ENCODE data around the gene VTI1A.

VTI1A gene

GRCh38 chr10:112695539-112695938, 248.5 kb downstream of the VTI1A start:
- no peak for DNase-seq

GRCh38 chr10:112696592-112696991, 249.6 kb downstream of the VTI1A start:
- DNase-seq: no peak

DNA sequence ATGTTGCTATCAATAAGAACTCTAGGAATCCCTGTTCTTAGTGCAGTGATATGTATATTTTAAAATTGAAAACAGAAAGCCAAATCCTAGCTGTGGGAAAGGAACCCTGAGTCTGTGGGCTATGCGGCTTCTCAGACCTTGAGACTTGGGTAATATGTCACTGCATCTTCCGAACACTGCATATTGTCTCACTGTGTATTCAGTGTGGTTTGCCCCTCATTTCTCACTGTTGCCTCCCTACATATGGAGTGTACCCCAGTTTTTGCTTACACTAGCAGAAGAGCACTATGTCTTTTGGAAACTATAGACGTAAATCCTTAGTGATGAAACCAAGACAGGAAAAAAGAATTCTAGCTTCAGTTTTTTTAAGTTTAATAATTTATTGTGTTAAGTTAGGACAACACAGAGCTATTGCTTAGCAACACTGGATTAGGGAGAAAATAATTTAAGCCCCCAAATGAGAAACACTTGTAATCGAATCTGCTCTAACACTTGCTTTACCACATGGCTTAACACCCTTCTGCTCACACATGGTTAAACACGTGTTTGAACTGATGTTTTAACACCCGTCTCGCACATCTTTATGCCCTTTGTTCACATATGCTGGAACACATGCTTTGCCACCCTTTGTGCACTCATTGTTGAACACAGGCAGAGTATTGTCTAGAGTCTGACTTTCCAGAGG, 251.3 kb downstream of the VTI1A start:
- DNase-seq: no peak

- no peak for DNase-seq
Measured at GRCh38 chr10:112698818-112699164, 251.8 kb downstream of the VTI1A start.

DNA sequence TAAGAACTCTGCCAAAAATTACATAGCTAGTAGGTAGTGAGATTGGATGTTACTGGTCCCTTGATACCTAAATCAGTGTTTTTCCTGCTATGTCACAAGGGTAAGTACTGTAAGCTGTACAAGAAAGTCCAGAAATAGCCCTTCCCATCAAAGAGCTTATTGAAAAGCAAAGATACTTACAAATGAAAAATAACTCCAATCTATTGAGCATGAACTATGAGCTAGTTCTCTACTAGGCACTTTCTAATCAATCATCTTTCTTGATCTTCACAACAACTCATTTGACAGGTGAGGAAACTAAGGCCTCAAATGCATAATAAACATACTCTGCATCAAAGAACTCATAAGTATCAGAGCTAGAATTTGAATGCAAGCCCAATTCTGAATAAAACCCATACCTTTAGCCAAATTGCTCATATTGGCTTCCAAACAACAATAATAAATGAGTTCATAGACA, 253.2 kb downstream of the VTI1A start:
- DNase-seq: no peak

DNA sequence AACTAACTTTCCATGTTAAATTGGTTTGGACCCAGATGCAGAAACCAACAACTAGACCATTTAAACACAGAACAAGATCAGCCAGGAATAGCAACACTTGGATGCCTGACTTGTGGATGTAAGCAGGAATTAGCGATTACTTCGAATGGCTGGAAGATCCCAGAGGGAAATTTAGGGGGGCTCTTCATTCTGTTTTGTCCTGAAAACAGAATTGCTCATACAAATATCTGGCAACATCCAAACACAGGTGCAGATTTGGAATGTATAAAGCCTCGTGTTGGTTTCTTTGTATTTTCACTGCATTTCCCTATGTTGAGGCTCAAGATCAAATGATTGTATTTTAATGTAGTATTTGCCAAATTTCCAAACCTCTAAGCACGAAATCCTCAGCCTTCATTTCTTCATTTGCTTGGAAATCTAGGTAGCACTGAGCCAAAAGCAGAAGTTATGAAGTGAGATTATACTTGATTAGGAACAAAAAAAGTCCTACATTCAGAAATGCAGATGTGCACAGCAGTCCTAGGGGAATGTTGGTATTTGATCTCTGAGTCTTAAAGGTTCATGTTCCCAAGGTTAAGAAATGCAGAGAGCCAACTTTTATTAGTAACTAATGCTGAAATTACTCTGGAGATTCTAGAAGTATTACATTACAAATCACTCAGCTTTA, 254.3 kb downstream of the VTI1A start:
- no peak for DNase-seq

DNA sequence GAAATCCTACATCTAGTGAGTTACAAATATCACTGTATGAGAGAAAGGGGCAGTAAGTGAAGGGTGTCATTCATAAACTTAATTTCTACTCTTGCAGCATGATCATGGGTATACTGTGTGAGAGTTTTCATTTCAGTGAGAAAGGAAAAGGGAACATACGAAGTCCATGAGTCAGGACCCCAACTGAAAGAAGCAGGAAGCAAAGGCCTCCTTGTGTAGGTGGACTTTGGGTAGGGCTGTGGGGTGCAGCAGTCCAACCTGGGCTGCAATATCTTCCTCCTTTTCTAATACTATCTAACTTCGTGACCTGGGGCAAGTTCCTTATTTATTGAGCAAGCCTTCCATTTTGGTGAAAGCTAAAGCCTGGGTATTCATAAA, 254.9 kb downstream of the VTI1A start:
- no peak for DNase-seq

DNA sequence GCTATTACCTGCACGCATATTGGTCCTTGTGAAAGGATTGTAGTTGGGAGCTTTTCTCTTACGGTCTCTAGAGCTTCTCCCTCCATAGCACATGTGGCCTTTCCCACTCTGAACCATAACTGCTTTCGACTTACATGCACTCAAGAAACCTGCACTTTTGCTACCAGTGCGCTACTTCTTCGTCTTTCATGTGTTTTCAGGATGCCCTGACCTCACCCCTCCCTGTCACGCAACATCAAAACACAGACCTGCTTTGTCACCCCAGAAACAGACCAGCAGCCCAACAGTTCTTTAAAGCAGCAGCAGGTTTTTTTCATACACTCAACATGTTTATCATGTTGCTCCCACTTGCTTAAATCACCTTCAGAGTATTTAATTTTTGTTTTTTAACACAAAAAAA, 259.6 kb downstream of the VTI1A start:
- no peak for DNase-seq

- no peak for DNase-seq
Measured at GRCh38 chr10:112708461-112708860, 261.4 kb downstream of the VTI1A start.

DNA sequence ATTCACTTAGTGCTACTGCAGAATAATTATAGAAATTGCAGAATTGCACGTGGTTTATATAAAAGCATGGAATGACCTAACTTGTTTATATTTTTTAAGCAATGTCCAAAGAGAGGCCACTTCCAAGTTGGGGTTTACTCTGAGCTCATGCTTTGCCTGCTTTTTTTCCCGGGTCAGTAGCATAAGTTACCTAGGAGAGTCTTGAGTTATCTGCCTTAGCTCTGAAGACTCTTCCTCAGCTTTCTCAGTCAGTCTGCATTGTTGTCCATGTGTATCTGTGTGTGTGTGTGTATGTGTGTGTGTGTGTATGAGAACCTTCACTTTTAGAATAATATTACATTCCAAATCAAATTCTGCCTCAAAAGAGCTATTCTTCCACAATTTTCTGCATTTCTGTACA, 263.5 kb downstream of the VTI1A start:
- no peak for DNase-seq

DNA sequence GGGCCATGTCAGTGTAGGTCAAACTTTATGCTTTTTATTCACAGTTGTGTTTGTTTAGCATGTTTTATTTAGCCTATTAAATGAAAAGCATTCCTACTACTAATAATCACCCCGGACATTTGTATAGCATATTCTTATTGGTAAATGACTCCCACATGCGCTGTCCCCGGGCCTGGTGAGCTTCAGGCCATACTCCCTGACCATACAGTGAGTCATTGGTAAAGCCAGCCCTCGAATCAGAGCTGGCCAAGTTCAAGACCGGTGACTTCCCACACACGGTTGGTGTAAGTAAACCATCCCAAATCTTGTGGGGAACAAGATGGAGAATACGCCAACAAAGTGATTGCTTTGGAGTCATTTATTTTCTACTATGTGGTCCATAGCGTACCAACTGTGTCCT, 264.4 kb downstream of the VTI1A start:
- no peak for DNase-seq

GRCh38 chr10:112712536-112712935, 265.5 kb downstream of the VTI1A start:
- DNase-seq: no peak

DNA sequence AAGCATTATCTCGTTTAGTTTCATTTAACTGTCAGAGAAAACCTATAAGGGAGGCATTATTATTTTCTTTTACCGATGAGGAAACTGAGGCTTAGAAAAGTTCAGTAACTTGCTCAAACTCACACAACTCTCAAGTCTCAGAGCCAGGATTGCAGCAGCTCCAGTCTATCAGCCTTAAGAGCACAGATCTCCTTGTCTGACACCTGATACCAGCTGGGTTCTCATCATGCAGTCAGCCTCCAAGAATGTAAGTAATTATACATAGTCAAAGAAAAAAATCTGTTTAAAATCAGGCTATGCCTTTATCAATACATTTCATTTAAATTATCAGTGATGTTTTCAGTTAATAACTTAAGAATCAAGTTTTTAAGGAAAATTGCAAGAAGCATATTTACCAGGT, 266.4 kb downstream of the VTI1A start:
- DNase-seq: no peak

- DNase-seq: peak; percentile 9
Measured at GRCh38 chr10:112715581-112715980, 268.6 kb downstream of the VTI1A start.

DNA sequence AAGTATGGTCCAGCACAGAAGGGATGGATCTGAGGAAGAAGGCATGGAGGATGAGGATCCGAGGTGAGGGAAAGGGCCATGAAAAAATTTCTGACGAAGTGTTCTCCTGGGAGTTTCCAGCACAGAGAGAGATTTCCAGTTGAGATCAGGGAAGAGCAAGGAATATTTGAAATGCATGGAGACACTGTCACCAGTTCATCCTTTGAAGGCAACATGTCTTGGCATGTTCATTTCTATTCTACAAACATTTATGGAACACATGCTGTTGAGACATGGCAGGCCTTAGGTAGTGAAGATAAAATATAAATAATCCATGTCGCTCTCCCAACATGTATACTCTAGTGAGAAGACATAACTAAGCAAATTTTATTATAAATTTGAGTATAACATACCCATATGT, 269.1 kb downstream of the VTI1A start:
- no peak for DNase-seq

DNA sequence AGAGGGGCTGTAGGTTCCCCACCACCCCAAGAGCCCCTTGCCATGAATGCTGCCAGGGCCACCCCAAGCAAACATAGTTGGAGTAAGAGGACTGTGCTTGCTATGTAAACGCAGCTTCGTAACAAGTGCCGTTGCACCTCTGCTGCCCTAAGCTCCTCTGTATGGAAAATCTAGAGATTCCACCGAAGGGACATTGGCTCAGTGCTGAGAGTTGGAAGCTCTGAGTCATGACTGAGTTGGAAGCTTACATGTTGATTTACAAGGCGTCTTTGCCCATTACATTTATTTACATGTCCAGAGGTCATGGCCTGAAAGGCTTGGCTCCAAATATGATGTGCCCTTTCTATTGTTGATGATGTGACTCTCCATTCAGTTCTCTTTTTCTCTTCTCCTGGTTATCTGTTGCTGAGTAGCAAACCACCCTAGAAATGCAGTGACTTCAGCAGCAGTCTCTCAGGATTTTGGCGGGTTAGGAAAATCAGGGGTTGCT, 270.0 kb downstream of the VTI1A start:
- DNase-seq: no peak

GRCh38 chr10:112720178-112720577, 273.2 kb downstream of the VTI1A start:
- DNase-seq: no peak

DNA sequence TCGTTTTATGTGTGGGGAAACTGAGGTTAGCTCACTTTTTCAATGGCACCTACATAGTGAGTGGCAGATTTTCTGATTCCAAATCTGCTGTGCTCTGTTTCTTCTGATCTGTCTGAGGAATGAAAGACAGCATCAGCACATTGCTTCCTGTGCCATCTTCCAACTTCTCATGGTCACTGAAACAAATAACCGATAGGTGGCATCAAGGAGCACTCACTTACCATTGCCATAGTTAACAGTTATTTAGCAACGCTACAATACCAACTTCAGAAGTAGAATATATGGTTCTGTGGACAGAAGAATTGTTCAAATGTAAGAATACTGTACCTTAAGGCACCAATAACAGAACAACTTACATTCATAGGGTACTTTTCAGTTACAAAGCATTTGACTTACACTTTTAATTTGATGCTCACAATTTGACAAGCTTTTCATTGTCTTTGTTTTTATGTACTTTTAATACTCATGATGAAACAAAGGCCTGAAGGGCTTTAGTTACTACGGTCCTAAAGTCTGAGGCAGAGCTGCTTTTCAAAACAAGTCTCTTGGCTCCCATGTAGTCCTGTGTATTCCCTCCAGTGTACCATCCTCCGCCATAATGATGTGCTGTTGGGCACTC, 274.2 kb downstream of the VTI1A start:
- peak; percentile 43 for DNase-seq

GRCh38 chr10:112722758-112723157, 275.7 kb downstream of the VTI1A start:
- DNase-seq: no peak

DNA sequence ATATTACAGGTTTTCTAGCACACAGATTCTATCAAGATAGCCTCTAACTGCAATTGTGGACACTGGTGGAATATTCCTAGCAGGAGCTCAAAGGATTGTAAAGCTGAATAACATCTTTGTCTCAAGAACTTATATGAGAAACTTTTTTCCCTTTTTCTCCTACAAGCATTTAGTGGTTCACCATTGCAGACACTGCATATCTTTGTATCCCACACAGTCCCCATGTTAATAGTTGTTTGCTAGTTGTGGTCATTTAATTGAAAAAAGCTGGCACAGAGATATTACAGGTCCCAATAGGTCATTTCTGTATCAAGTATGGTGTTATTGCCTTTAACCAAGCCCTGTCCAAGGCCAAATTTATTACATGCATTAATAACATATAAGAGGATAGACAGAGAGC, 276.9 kb downstream of the VTI1A start:
- no peak for DNase-seq

- DNase-seq: no peak
Measured at GRCh38 chr10:112724404-112724991, 277.5 kb downstream of the VTI1A start.

DNA sequence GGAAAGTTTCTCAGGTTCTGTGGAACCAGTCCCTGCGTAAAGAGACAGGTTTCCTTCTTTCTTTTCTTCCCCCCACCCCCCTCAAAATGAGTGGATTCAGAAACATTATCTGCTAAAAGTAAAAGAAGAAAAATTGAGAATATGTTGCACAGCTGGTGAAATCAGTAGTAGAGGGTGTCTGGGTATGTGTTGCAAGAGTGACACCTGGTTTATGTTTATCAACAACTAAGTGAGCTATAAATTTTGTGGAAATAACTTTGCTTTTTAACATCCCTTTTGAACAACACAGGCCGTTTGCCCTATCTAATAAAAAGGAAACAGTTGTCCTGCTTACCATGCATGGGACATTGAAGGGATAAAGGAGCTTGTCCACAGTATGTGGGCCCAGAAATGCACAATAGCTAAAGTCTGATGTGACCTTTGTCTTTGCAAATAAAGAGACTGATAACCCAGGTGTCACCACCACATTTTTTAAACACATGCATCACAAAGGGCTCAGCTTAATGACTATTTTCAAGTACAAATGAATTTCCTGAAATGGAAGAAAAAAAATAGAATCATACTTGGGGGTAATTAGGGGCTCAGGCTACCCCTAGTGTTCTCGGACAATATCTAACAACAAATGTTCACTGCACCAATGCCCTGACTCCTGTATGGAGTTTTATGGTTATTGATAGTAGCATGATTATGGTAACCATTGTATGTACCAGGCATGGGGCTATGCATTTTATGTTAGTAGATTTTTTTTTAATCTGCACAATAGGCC, 281.3 kb downstream of the VTI1A start:
- no peak for DNase-seq

GRCh38 chr10:112728997-112729396, 282.0 kb downstream of the VTI1A start:
- no peak for DNase-seq
